ENCODE results near the gene EGFR. TPM values are rescaled to one million over a fixed set of nuclear protein-coding genes. Genes with fewer than 3 reads are reported as not detected.

The EGFR gene
- total and polyA plus RNA-seq, 2 donors (not counting 3 experiments of a cell fraction or from before 2014, with no cell fraction given) = 1.5 to 4.1 TPM

- intact Hi-C loops (cut with micrococcal nuclease) = no loop called here
- CTCF ChIA-PET = no interaction called here
Observed at GRCh38 chr7:55058314-55058713, 39.5 kb downstream of the EGFR start.

More at GRCh38 chr7:55058314-55058713, 39.5 kb downstream of the EGFR start:
- no peaks in the 10 kb centered on the region for H3K9me1 ChIP-seq (replicated peaks; ENCODE audit: control insufficient read depth, extremely low read depth, insufficient read depth, low read length)
- FAIRE-seq (no peak), DNase-seq (ENCODE audit: low read depth, low spot score) (no peak)
- no peaks in the 10 kb centered on the region for H3K79me2 ChIP-seq (ENCODE audit: control insufficient read depth, insufficient read depth, low read length)
- no peaks in the 10 kb centered on the region for H3K9me3 ChIP-seq (replicated peaks; ENCODE audit: control insufficient read depth, insufficient read depth, low read length)
- no peaks in the 10 kb centered on the region for H3K27me3 ChIP-seq (ENCODE audit: control insufficient read depth in 2 of 2, insufficient read depth in 2 of 2, low read length in 2 of 2)
- POLR2A ChIA-PET = no interaction called here
- H3K4me1 ChIP-seq (ENCODE audit: control insufficient read depth, extremely low read depth, insufficient read depth, low read length) = no peaks in the 10 kb centered on the region
- dilution Hi-C loops (cut with MboI; ENCODE audit: extremely low pct_ligation_motif_present, low sequenced_read_pairs) = no loop called here
- no TSS peak for BruUV-seq (replicated peaks)
- no peaks in the 10 kb centered on the region for H3K36me3 ChIP-seq (ENCODE audit: control insufficient read depth in 2 of 2, extremely low read depth in 1 of 2, insufficient read depth in 2 of 2, low read length in 2 of 2)
- no peak overlapping the region for H3K9ac ChIP-seq (replicated peaks; ENCODE audit: extremely low read depth, insufficient read depth, low read length)
- no peak overlapping the region for H2AFZ ChIP-seq (ENCODE audit: low read depth, low read length)
- TF ChIP-seq POLR2A (IDR thresholded peaks at IDR 0.05; ENCODE audit: low read depth, low read length) (no peak), EZH2 (IDR thresholded peaks at IDR 0.05; ENCODE audit: borderline replicate concordance, low read depth, low read length, severe bottlenecking) (no peak), POLR2AphosphoS5 (IDR thresholded peaks at IDR 0.05; ENCODE audit: insufficient read depth, low read depth, low read length) (no peak), GATA2 (IDR thresholded peaks at IDR 0.05; ENCODE audit: insufficient read depth, insufficient read length, low read depth, low read length) (no peak), JUN (IDR thresholded peaks at IDR 0.05; ENCODE audit: borderline replicate concordance, insufficient read depth, insufficient read length, low read depth) (no peak), MAX (IDR thresholded peaks at IDR 0.05; ENCODE audit: insufficient read depth, insufficient read length) (no peak), FOS (IDR thresholded peaks at IDR 0.05; ENCODE audit: borderline replicate concordance, insufficient read depth, low read length) (no peak), MYC (IDR thresholded peaks at IDR 0.05; ENCODE audit: low read depth, low read length) (no peak)
- TF ChIP-seq, protein P1, sequence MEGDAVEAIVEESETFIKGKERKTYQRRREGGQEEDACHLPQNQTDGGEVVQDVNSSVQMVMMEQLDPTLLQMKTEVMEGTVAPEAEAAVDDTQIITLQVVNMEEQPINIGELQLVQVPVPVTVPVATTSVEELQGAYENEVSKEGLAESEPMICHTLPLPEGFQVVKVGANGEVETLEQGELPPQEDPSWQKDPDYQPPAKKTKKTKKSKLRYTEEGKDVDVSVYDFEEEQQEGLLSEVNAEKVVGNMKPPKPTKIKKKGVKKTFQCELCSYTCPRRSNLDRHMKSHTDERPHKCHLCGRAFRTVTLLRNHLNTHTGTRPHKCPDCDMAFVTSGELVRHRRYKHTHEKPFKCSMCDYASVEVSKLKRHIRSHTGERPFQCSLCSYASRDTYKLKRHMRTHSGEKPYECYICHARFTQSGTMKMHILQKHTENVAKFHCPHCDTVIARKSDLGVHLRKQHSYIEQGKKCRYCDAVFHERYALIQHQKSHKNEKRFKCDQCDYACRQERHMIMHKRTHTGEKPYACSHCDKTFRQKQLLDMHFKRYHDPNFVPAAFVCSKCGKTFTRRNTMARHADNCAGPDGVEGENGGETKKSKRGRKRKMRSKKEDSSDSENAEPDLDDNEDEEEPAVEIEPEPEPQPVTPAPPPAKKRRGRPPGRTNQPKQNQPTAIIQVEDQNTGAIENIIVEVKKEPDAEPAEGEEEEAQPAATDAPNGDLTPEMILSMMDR (IDR thresholded peaks at IDR 0.05; ENCODE audit: extremely low read depth in 1 of 2, insufficient read depth in 1 of 2, low read depth in 1 of 2, low read length in 2 of 2) = no peak
- no peaks in the 10 kb centered on the region for H4K20me1 ChIP-seq (replicated peaks; ENCODE audit: control insufficient read depth, extremely low read depth, insufficient read depth, low read length)
- no peak overlapping the region for H3K27ac ChIP-seq (ENCODE audit: insufficient read depth, low read depth, low read length)
- no peak overlapping the region for H3K4me2 ChIP-seq (ENCODE audit: insufficient read depth, low read length)
- H3K4me3 ChIP-seq (replicated peaks in 1 of 3; ENCODE audit: insufficient read depth in 1 of 3, low read depth in 1 of 3, low read length in 3 of 3) = no peak overlapping the region

Data from endothelial cell of umbilical vein (primary cell).